Cardiac muscle cell (in vitro differentiated cells and primary cell): ENCODE results near the gene ARSA. TPM values are rescaled to one million over a fixed set of nuclear protein-coding genes. Genes with fewer than 3 reads are reported as not detected.

ENCODE experiments used
- DNase-seq, 2 donors: peaks; one replicate each; pipeline versions ENCODE4 v3.0.0 to v3.0.0-alpha.2; 2010 to 2017; ENCODE audit warnings: low read depth in 1 of 2, low spot score in 1 of 2
- H3K27ac ChIP-seq: fragments of 200-600 bp; sonication (generic); 2 replicates; pipeline ENCODE4 v1.5.1; 2016
- H3K27me3 ChIP-seq: fragments of 200-600 bp; sonication (generic); 2 replicates; pipeline ENCODE4 v1.6.0; 2016; ENCODE audit warnings: control low read depth
- H3K36me3 ChIP-seq: fragments of 200-600 bp; sonication (generic); 2 replicates; pipeline ENCODE4 v1.5.1; 2016; ENCODE audit warnings: control low read depth
- H3K4me1 ChIP-seq: fragments of 200-600 bp; sonication (generic); 2 replicates; pipeline ENCODE4 v1.8.1; 2017; ENCODE audit warnings: low read depth, mild to moderate bottlenecking, mixed run types
- H3K4me3 ChIP-seq: fragments of 200-600 bp; sonication (generic); 2 replicates; pipeline ENCODE4 v1.5.1; 2016; ENCODE audit warnings: mild to moderate bottlenecking
- H3K9me3 ChIP-seq: fragments of 200-600 bp; sonication (generic); 2 replicates; pipeline ENCODE4 v1.5.1; 2017; ENCODE audit warnings: low read depth, mild to moderate bottlenecking, control low read depth
- CTCF ChIP-seq: IDR thresholded peaks from 2 replicates; pipeline ENCODE4 v1.5.1; 2012; ENCODE audit warnings: low read depth, mild to moderate bottlenecking, low read length
- polyA plus RNA-seq: library from polyadenylated mRNA; unstranded; fragments of >200 nt; fragmentation: Nextera tagmentation; extraction: Ambion mirVana; gene quantifications from 2 replicates; pipeline ENCODE4 v1.2.1, GENCODE V29; 2016
- total RNA-seq: library from RNA; depleted of rRNA; stranded (reverse); fragments of >200 nt; gene quantifications from 2 replicates; pipeline ENCODE4 v1.2.3, GENCODE V29; 2016

Gene ARSA
- total and polyA plus RNA-seq, 2 experiments from 2014 or later: 16.8 to 58.1 TPM

GRCh38 chr22:50600538-50600937, 27.4 kb downstream of the ARSA start, which contains the start of gene MAPK8IP2:
TSS of gene MAPK8IP2 (plus strand) at chr22:50600793. CDS start at chr22:50600819, 26 bp downstream.
- peak within 1 kb of the TSS; percentile 34 for H3K4me3 ChIP-seq
- peak in 1 of 2 donors; percentile 24 for DNase-seq
- no peaks in the 10 kb centered on the region for H3K36me3 ChIP-seq
- no peak for TF ChIP-seq CTCF
- peaks cover 61% of the 10 kb centered on the region for H3K27me3 ChIP-seq
- no peaks in the 10 kb centered on the region for H3K9me3 ChIP-seq
- no peak within 1 kb of the TSS for H3K27ac ChIP-seq
- H3K4me1 ChIP-seq: no peaks in the 10 kb centered on the region

- H3K36me3 ChIP-seq: no peaks in the 10 kb centered on the region
- no peaks in the 10 kb centered on the region for H3K9me3 ChIP-seq
- H3K27ac ChIP-seq: no peak overlapping the region
- peak; percentile 46 to 82 for DNase-seq
- H3K4me1 ChIP-seq: no peaks in the 10 kb centered on the region
- H3K27me3 ChIP-seq: peaks cover 55% of the 10 kb centered on the region
- TF ChIP-seq CTCF: no peak
- H3K4me3 ChIP-seq: peak overlapping the region; percentile 34
Observed at GRCh38 chr22:50599816-50600455, 28.0 kb downstream of the ARSA start.

GRCh38 chr22:50597097-50597496, 30.9 kb downstream of the ARSA start:
- H3K4me3 ChIP-seq: no peak overlapping the region
- no peak for TF ChIP-seq CTCF
- H3K27ac ChIP-seq: no peak overlapping the region
- H3K27me3 ChIP-seq: peaks cover 28% of the 10 kb centered on the region
- no peaks in the 10 kb centered on the region for H3K4me1 ChIP-seq
- H3K9me3 ChIP-seq: no peaks in the 10 kb centered on the region
- no peak for DNase-seq
- no peaks in the 10 kb centered on the region for H3K36me3 ChIP-seq

- no peaks in the 10 kb centered on the region for H3K4me1 ChIP-seq
- H3K9me3 ChIP-seq: no peaks in the 10 kb centered on the region
- TF ChIP-seq CTCF: no peak
- H3K27me3 ChIP-seq: peaks cover 10% of the 10 kb centered on the region
- no peak overlapping the region for H3K4me3 ChIP-seq
- no peaks in the 10 kb centered on the region for H3K36me3 ChIP-seq
- no peak for DNase-seq
- no peak overlapping the region for H3K27ac ChIP-seq
Observed at GRCh38 chr22:50595189-50595588, 32.8 kb downstream of the ARSA start.

GRCh38 chr22:50587407-50587806, 40.5 kb downstream of the ARSA start:
- no peak for TF ChIP-seq CTCF
- Histone ChIP-seq H3K4me1 (peaks cover 4% of the 10 kb centered on the region), H3K9me3 (no peaks in the 10 kb centered on the region), H3K36me3 (no peaks in the 10 kb centered on the region), H3K27ac (no peak overlapping the region), H3K4me3 (no peak overlapping the region), H3K27me3 (no peaks in the 10 kb centered on the region)
- DNase-seq: no peak

- no peak for DNase-seq
- Histone ChIP-seq H3K36me3 (no peaks in the 10 kb centered on the region), H3K27me3 (no peaks in the 10 kb centered on the region), H3K27ac (no peak overlapping the region), H3K9me3 (no peaks in the 10 kb centered on the region), H3K4me1 (peaks cover 9% of the 10 kb centered on the region), H3K4me3 (no peak overlapping the region)
- TF ChIP-seq CTCF: no peak
Observed at GRCh38 chr22:50586416-50586815, 41.5 kb downstream of the ARSA start.
